GM21515 (cell line): ENCODE data around the gene MED9.

Experiments
- ATAC-seq: cut with Tn5 transposase; IDR thresholded peaks from one replicate; pipeline ENCODE4 v1.9.1; 2021; ENCODE audit not compliant: unreplicated experiment

The MED9 gene

DNA sequence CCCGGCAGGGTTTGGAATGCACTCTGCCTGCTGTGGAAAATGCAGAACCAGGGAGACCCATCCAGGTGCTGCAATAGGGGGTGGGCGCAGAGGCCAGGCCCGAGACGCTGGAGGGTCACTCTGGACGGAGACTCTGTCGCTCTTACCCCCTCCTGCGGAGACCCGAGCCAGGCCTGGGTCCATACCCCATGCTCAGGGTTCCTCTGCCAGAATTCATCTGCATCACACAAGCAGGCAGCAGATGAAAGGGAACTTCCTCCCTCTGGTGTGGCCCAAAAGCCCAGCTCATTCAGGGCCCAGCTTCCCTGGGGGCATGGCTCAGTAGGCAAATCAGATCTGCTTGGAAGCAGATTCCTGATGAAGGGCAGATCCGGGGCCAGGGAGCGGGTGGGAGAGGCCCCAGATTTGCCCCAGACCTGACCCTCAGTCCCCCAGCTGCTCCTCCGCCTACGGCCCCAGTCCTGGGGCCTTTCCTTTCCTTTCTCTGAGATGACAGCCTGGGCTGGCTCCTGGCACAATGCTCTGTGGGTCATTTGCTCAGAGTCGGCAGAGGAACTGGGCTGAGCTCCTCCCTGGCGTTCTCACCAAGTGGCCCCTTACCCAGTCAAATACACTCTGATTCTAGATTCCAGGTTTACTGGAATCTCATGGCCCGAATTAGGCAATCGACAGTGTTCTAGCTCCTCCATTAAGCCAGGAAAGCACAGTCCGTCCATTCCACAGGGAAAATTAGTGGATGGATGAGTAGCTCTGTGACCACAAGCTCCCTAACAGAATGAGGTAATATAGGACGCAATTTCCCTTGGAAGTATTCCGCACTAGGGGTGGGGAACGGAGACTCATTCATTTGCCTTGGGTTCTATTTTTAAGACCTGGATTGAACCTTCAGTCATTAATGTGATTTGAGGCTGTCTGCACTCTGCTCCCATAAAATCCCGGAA, 38.5 kb downstream of the MED9 start:
- no peak for ATAC-seq

DNA sequence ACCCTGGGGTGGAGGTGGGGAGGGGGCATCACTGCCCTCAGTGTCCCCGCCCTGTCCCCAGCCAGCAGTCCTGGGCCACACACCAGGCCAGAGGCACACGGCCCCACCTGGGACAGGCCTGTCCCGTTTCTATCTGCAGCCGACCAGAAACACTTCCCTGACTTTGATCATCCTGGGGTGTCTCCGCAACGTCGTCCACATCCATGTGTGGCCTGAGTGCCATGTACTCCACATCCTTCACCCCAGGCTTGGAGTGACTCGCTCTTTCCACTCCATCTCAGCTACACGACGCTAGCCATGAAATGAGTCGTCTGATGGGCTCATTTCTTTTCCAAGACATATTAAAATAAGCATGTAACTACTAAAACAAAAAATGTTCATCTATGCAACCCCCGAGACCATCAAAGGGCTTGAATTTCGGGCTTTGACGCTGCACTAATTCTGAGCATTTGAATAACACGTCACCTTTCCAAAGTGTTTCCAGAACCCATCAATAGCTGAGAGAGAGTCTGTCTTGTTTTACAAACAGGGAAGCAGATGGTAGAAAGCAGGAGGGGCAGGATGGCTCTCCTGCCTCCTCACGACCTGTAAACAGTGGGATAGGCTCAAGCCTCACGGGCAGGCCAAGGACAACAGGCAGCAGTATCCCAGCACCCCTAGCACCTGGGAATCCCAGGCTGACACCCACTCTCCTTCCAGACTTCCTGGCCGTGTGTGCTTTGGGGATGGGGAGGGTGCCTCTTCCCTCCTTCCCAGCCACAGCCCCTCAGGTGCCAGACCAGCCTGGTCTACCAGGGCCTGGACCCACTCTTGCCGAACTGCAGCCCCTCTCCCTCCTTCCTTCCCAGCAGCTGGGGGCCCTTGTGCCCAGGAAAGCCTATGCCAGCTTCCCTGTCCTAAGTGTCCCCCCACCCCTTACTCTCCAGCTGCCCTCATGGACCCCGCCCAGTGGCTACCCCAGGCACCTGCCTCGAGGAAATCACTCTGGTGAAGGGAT, 39.4 kb downstream of the MED9 start:
- ATAC-seq, result no peak

DNA sequence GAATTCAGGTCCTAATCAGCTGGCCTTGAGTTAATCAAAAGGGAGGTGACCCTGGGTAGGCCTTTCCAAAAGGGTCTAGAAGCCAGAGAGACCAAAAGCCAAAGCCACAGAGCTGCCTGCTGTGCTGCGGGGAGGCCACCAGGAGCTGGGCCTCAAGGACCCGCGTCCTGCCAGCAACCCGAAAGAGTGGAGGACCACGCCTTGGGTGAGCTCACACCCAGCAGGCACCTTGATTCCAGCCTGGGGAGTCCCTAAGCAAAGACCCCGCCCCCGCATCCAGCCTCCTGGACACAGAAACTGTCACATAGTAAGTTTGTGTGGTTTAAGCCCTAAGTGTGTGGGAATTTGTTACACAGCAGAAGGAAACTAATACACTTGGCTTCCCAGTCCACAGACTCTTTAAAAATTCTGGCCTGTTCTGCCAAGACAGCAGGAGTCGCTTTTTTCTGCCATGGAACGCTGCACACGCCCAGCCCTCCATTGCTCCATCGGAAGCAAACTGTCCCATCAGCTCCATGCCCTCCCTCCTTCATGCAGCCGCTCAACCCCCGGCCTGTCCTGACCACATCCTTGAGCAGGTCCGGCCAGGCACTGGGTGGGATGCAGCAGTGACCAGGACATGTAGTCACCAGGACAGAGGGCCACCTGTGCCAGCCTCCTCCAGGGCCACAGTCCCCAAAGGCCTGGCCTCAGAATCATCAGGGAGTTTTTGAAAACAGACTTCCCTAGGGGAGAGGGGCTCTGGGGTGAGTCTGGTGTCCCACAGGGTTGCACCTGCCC, 40.3 kb downstream of the MED9 start:
- no peak for ATAC-seq

DNA sequence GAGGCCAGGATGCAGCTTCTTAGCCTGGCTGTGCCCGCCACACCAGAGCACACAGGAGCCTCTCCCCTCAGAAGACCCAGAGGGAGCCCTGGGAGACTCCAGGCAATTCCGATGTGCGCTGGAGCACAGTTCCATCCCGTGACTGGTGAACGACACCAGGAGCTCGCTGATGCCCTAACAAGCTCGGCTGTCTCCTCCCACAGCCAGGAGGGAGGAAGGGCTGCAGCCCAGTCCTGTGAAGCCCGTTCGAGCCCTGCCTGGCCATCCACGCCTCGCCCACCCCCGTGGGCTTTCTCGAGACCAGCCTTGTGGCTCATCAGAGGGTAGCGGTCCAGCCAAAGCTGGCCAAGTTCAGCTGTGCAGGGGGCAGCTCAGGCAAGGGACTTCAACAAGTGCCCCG, 41.2 kb downstream of the MED9 start:
- no peak for ATAC-seq

DNA sequence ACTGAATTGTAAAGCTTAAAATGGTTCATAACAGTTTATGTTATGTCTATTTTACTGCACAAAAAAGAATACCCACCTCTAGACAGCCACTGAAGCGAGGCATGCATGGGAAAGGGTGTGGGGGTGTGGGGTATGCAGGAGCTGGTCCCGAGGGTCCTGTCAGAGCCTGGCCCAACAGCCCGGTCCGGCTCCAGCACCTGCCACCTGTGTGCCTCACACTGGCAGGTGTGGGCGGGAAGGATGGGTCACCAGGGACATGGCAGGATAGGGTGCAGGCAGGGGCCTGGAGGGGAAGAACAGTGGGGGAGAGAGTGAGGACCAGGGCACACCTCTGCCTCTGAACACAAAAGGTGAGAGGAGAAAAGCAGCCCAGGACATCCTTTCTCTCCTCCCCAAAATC, 42.2 kb downstream of the MED9 start:
- no peak for ATAC-seq

DNA sequence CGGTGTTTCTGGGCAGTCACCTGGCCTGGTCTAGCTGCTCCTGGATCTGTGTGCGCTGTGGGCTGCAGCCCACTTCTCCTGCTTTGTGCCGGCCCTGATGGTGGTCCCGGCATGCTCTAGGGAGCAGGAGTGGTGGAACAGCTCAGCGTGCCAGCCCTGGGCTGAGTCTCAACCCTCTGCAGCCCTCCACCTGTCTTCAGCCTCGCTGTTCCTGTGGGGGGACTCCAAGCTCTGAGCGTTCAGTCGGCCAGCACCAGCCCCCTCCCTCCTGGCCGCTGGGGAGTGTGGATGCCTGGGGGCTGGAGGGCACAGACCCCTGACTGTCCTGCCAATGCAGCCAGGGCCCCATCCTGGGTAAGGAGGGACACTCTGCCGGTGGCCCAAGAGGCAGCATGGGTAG, 43.1 kb downstream of the MED9 start:
- ATAC-seq, result no peak

DNA sequence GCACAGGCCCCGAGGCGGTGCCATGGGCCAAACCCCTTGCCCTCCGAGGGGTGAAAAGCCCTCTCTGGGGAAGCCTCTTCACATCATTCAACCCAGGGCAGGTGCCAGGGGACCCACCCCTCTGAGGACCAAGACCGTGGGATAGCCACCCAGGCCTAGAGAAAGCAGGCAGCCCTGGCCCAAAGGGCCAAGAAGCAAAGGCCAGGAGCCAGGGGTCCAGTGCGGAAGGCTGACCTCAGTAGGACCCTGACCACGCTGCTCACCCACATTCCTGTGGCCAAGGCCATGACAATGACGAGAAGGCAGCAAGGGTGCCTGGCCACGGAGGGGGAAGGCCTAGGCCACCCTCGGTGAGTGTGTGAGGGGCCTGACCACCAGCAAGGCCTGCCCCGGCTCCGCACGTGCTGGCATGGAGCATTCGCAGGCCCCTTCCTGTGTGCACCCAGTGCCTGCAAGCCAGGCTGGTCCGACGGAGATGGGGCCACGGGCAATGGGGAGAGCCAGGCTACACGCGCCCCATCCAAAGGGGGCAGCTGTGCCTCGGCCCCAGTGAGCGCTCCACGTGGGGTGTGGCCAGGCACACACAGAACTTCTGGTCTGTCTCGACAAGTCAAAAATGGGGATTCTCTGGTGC, 43.9 kb downstream of the MED9 start:
- no peak for ATAC-seq

DNA sequence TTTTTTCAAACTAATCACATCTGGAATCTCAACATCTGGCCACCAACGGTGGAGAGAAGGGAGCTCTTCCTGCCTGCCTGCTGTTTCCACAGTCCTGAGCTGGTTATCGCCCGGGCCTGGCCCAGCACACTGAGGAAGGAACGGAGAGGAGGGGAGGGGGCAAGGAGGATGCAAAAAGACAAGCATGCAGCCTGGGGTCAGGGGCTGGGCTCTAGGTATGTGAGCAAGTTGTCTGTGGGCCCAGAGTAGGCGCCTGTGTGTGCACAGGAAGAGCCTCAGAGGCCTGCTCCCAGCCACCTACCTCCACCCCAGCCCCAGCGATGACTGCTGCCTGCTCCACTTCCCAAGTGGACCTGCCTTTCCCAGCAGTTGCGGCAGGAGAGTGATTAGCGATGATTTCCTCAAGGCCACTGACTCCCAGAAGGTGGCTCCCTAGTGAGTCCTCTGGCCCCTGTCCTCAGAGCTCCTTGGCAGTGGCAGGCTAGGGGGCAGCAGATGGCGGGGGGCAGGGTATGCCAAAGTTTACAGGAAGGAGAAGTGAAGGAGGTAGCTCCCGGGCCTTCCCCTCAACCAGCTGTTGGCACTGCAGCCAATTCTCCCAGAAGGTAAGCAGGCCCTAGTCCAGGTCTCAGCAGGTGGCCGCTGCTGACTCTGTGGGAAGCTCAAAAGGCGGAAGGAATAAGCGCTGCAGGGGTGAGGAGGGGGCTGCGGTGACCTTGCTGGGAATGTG, 46.4 kb downstream of the MED9 start:
- no peak for ATAC-seq

DNA sequence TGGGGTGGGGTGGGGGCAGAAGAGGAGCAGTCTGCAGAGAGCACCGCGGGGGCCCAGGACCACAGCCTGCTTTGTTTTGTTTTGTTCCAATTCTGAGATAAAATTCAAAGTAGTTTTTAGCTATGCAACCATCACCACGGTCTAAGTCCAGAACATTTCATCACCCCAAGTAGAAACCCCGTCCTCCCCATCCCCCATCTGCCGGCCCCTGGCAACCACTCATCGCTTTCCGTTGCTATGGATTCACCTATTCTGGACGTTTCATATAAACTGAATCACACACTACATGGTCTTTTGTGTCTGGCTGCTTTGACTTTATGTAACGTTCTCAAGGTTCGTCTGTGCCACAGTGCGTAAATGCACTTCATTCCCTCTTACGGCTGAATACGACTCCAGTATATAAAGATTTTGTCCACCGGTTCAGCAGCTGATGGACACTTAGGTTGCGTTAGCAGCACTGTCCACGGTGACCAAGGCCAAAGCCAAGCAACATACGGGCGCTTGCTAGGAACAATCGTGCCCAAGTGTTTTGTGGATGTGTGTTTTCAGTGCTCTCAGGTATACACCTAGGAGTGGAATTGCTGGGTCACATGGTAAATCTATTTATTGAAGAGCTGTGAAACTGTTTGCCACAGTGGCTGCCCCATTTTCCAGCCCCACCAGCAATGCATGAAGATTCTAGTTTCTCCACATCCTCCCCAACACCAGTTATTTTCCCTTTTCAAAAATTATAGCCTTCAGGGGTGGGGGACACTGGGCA, 47.1 kb downstream of the MED9 start:
- ATAC-seq, result no peak

DNA sequence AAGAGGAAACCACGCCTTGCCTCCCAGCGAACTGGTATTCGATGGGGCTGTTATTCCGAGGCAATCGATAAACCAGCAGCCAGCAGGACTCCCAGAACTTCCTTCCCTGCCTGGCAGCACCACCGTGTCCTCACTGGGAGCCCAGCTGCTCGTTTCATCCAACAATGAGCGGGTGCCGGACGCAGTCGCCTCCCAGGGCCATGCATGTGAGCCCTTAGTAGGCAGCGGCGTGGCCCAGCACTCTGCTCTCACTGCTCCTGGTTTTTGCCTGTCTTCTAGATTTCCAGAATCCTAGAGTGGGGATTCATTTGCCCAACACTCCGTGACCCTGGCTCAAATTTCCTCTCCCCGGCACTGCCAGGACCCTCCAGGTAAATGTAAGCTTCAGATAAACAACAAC, 48.5 kb downstream of the MED9 start:
- ATAC-seq, result no peak

DNA sequence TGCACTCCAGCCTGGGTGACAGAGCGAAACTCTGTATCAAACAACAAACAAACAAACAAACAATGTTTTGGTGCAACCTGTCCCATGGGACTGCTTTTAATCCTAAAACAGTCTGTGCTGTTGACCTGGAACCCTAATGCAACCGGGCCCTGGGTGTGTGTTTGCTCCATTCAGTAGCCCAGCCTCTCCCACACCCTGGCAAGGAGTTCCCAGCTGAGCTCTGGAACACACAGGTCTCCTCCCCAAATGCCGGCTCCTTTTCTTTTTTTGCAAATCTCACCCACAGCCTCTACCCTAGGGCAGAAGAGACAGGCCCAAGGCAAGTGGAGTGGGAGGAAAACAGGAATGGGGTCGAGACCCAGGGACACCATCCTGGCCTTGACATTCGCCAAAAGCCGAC, 49.2 kb downstream of the MED9 start:
- no peak for ATAC-seq

DNA sequence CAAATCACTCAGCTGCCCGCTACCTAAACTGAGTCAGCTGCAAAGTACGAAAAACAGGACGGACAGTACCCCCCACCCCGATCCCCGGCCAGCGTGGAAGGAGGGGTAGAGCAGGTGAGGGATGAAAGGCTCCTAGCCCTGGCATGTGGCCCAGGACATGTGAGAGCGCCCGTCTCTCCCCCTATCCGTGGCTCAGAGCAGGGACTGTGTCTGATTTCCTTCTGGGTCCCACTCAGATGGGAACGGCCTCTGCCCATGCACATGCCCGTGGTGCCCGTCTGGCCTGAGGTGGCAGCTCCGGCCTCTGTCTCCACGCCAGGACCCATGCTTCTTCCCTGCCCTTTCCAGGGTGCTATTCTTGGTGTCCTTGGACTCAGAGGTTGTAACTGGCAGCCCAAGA, 49.6 kb downstream of the MED9 start:
- ATAC-seq, result no peak

DNA sequence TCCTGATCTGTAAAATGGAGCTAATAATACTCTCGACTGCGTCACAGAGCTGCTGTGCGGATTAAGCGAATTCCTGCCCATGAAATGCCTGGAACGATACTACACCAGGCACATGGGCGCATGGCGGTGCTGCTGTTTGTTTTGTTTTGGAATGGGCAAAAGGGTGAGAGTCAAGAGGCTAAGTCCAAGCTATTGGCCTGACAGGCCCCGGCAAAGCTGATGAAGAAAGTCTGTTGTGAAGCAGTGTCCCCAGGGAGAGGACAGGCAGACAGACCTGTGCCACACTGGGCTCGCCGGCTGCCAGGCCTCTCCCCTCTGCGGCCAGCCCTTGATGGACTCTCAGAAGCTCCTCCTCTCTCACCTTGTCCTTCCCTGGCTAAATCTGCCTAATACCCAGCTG, 50.7 kb downstream of the MED9 start:
- no peak for ATAC-seq

DNA sequence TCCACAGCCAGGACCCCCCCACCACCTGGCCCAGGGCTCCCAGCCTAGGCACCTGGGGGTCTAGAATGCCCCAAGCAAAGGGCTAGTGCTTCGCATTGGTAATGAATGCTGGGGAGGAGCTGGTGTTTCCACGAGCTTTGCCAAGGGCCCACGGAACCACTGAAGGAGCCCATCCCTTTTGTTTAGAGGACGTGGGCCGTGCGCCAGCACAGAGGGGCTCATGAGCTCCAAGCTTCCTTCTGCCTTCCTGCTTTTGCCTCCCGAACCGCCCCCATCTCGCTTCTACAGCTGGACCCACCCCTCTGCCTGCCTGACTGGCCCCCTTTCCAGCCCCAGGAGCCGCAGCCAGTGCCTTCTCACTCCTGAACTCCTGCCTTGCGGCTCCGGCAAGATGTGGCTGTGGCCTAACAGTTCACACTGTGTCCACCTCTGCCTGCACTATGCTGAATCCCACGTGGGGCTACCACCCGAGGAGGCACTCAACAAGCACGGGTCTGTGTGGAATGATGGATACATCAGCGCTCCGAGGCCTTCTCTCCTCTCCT, 51.2 kb downstream of the MED9 start:
- no peak for ATAC-seq

DNA sequence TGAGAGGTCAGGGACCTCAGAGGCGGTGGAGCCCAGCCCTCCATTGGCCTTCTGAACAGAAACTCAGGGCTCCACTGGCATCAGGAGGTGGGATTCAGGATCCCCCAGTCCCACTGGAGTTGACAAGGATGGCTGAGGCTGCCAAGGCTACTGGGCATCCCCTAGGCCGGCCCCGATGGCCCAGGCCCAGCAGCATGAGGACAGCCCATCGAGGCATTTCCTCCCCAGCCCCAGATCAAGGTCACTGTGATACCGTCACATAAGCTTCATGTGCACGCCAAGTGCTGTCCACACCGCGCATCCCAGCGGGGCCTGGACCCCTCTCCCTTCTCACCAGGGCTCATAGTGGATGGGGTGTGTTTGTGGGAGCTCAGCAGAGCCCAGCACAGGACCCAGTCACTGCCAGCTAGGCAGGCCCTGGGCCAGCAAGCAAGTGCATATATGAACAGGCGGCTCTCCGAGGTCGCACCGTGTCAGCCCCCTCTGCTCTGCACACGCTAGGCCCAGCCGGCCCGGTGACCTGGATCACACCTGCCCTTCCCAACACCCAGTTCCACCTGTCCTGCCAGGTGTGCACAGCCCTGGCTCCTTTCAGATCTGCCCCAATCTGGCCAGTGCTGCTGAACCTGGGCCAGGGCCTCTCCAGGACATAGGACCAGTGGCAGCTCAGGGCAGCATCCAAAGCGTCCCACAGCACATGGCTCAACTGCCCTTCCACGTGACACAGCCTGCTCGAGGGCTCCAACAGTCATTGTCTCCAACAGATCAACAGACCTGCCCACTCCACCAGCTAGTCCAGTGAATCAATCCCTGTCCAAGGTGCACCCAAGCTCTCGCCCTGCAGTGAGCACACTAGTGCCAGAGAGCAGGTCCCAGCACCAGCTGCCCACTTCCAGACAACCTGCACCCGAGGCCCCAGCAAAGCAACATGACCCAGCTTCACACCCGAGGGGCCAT, 52.2 kb downstream of the MED9 start:
- ATAC-seq, result no peak

DNA sequence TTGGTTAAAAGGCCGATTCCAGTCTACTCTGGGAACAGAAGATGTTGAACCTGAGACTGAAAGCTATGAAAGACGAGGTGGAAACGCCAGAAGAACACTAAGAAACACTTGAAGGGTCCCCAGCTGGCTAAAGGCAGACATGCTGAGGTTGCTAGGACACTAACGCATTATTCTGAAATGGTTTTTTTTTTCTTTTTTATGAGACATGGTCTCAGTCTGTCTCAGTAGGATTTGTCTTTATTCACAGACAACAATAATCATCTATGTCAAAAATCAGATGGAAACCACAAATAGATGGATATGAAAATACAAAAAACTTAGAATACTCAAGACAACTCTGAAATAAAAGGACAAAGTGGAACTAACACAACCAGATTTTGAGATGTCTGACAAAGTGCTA, 54.4 kb downstream of the MED9 start:
- no peak for ATAC-seq

DNA sequence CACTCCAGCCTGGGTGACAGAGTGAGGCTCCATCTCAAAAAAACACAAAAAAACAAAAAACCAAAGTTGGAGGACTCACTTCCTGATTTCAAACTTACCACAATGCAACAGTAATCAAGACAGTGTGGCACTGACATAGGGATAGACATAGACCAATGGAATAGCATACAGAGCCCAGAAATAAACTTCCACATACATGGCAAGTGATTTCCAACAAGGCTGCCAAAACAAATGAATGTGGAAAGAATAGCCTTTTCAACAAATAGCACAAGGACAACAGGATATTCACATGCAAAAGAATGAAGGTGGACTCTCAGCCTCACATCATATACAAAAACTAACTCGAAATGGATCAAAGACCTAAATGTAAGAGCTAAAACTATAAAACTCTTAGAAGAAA, 56.2 kb downstream of the MED9 start:
- ATAC-seq, result no peak
